Vagina (tissue), 2 donors: ENCODE data around the gene FAM186B.

ENCODE experiments used
- CTCF ChIP-seq, 3 experiments: fragments of 450-650 bp in 2 of 3; fragments of 200-600 bp in 1 of 3; sonication (generic) in 1 of 3; IDR thresholded peaks; one replicate each; pipeline ENCODE4 v1.5.1; 2017 to 2019; ENCODE audit warnings: antibody characterized with exemption in 3 of 3, mild to moderate bottlenecking in 2 of 3, moderate library complexity in 2 of 3
- POLR2A ChIP-seq, 2 donors: fragments of 450-650 bp; IDR thresholded peaks; one replicate each; pipeline ENCODE4 v1.6.1; 2017; ENCODE audit warnings: antibody characterized with exemption in 2 of 2, mild to moderate bottlenecking in 2 of 2, moderate library complexity in 2 of 2

- TF ChIP-seq CTCF (IDR thresholded peaks at IDR 0.05) (no peak), POLR2A (IDR thresholded peaks at IDR 0.05) (no peak)
Observed at GRCh38 chr12:49626169-49626835, 20.9 kb upstream of the FAM186B start.
